ENCODE measurements around the gene GALK1.
"Not testable (repeated sequence)": the region's sequence is repeated elsewhere in the genome, so short reads cannot be mapped to it uniquely, and the experiment has no call there.

GALK1 gene

DNA sequence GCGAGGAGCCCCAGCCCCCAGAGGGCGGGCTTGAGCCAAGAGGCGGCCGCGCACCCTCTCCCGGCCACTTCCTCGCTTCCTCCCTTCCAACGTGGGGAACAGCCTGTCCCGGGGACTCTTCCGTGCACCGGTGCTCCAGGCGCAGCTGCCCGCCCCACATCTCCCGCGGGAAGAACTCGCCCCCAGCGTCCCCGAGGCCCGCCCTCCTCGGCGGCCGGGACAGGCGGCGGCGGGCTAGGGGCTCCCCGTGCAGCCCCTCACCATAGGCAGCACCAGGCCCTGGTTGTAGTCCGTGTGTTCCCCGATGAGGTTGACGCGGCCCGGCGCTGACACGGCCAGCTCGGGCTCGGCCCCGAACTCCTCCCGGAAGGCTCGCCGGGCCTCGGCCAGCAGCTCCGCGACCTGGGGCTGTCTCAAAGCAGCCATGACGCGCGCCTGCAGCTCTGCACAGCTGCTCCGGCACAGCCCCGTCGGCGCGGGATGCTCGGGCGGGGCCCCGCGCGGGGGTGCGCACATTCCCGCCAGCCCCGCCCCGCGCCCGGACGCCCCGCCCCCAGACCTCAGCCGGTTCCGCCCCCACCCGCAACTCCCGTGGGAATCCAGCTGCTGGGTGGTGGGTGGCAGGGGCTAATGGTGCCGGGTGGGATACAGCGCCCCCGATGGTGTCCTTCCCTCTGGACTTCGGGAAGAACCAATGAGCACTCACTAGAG lies at the start of gene GALK1:
GALK1 (minus strand) TSS at position 482 of the 711 bp plus-strand sequence; CDS start at position 426, 56 bp downstream.
- peak; percentile 20 for DNase-seq

DNA sequence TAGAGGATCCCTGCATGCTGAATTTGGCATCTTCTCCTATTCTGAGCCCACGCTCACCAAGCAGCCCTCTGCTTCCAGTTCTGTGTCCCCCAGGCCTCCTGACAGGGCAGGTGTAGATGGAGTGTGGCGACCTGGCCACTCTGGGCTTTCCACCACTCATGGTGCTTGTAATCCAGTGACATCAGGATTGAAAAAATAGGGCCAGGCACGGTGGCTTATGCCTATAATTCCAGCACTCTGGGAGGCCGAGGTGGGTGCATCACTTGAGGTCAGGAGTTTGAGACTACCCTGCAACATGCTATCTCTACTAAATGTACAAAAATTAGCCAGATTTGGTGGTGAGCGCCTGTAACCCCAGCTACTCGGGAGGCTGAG lies 49.0 kb upstream of the GALK1 start:
- DNase-seq: no peak

DNA sequence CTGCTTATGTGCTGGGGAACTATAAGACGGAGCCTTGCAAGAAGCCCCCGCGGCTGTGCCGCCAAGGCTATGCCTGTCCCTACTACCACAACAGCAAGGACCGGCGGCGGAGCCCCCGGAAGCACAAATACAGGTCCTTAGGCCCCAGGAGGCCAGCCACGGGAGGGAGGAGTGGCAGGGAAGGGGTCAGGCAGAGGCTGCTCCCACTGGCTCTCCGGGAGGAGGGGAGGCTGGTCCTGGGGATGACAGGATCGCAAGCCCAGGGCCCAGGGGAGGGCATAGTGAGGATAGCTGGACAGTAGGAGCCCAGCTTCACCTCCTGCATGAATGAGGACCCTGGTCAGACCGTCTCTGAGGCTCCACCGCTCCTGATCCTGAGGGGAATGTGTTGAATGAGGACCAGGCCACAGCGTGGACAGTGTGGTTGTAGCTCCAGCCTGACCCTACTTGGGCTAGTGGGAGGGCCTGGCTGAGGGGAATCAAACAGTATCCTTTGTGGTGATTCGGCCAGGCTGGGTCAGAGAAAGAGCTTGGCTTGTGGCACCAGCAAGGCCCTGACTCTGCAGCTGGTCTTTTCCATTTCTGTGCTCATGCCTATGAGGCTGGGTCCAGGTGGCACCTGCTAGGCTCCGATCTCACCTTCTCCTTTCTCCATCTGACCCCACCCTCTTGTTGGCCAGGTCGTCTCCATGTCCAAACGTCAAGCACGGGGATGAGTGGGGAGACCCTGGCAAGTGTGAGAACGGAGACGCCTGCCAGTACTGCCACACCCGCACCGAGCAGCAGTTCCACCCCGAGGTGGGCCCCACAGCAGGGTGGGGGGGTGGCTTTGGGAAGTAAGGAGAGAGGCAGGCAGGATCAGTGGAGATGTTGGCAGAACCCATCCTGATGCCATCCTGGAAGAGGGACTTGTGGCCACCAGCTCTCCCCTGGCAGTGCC lies 48.4 kb upstream of the GALK1 start:
- DNase-seq: no peak

DNA sequence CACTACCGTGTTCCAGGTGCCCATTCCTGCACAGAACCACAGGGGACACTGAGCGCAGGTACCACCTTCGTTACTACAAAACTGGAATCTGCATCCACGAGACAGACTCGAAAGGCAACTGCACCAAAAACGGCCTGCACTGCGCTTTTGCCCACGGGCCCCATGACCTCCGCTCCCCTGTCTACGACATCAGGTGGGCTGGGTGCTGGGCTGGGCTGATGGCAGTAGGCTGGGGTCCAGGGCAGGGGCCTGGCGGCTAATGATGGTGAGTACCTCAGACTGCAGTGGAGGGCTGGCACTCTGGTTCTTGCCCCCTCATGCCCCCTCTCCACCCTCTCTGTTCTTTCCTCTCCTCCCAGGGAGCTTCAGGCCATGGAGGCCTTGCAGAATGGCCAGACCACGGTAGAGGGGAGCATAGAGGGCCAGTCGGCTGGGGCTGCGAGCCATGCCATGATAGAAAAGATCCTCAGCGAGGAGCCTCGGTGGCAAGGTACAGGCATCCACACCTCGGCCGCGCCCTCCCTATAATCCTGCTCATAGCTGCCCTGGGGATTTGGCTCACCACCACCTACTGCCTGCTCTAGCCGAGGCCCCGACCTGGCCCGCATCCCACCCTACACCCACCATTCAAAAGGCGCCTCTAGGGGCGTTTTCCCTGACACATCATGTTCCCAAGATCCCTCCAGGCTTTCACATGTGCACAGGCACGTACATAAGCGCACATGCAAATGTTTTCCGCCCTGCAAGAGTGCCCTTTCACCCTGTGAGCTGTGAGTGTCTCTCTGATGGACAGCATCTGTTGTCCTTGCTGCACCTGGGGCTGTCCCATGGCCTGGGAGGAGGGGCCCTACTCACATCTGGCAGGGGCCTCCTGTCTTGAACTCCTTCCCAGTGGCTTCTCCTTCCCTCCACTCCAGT lies 47.4 kb upstream of the GALK1 start:
- DNase-seq: no peak

DNA sequence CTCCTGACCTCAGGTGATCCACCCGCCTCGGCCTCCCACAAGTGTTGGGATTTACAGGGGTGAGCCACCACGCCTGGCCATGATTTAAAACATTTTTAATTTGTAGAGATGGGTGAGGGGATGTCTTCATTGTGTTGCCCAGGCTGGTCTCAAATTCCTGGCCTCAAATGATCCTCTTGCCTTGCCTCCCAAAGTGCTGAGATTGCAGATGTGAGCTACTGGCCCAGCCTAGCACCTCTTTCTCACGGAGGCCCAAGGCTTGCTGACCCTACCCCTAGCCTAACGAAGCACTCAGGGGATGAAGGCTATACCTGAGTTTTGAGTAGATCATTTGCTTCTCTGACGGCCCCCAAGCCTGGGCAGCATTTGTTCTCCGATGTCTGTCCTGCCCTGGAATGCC lies 46.2 kb upstream of the GALK1 start:
- DNase-seq: no peak

DNA sequence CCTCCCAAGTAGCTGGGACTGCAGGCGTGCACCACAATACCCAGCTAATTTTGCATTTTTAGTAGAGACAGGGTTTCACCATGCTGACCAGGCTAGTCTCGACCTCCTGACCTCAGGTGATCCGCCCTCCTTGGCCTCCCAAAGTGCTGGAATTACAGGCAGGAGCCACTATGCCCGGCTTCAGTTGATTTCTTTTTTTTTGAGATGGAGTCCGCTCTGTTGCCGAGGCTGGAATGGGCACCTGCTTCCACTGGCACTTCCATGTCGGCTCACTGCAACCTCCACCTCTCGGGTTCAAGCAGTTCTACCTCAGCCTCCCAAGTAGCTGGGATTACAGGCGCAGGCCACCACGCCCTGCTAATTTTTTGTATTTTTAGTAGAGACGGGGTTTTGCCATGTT lies 45.8 kb upstream of the GALK1 start:
- not testable (repeated sequence) for DNase-seq

DNA sequence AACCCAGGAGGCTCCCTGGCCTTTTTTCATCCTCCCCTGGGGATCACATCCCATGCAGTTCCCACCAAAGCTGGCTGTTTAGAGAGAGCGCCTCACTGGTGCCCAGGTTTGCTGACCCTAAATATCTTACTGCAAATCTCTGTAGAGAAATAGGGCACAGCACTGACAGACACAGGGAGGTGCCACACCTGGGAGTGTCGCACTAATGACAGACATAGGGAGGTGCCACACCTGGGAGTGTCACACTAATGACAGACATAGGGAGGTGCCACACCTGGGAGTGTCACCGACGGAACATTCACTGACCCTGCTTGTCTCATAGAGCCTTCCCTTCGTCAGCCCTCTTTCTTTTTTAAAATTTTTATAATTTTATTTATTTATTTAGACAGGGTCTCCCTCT lies 45.2 kb upstream of the GALK1 start:
- no peak for DNase-seq

DNA sequence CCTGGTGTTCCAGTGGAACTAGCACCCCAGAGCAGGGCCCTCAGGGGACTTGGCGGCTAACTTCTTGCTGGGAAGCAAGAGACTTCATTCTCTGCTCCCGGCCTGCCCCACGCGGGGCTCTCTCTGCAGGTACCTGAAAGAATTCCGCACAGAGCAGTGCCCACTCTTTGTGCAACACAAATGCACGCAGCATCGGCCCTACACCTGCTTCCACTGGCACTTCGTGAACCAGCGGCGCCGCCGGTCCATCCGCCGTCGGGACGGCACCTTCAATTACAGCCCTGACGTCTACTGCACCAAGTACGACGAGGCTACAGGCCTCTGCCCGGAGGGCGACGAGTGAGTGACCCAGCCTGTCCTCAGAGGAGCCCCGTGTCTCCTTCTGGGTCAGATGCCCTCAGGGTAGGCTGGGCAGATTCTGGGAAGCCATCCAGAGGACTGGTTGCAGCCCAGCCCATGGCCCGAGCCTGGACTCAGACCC lies 44.7 kb upstream of the GALK1 start:
- DNase-seq: no peak

DNA sequence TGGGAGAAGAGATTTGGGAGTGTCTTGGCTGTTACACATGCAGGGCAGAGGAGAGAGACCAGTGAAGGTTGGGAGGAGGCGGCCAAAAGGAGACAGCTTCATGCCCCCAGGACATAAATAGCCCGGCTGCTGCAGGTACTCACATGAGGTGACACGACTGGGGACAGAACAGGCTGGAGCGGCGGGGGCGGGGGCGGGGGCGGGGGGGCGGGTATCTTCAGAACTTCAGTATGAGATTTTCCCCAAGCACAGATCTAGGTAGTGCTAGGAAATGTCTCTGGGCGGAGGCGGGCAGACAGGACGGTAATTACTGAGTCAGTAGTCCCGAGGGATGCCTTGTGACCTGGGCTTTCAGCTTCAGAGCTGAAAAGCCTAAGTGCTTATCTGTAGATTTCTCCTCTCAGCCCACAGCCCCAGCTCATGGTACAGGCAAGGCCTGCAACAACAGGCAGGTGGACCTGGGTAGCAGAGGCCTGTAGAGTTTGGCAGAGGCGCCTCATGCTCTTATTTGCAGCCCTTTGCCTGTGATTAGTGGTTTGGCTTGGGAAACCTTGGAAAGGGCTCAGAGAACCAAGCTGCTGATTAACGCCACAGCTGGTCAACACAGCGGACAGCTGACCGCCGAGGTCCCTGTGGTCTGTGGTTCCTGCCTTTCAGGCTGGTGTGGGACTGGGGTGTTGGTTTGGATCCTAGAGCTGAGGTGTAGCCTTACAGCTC lies 44.1 kb upstream of the GALK1 start:
- DNase-seq: no peak

DNA sequence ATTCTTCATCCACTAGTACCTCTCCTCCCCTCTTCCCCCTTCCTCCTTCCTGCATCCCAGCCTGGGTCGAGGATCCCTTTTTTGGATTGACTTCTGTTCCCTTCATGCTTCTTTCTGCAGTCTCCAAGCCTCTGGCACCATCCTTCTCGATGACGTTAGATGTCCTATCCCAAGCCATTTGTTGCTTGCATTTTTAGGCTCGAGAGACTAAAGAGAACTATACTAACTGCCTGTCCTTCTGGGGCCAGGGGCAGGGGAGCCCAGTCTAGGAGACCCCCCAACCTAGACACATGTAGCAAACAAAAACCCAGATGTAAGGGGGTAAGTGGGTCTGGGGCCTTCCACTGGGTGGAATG lies 43.5 kb upstream of the GALK1 start:
- no peak for DNase-seq

DNA sequence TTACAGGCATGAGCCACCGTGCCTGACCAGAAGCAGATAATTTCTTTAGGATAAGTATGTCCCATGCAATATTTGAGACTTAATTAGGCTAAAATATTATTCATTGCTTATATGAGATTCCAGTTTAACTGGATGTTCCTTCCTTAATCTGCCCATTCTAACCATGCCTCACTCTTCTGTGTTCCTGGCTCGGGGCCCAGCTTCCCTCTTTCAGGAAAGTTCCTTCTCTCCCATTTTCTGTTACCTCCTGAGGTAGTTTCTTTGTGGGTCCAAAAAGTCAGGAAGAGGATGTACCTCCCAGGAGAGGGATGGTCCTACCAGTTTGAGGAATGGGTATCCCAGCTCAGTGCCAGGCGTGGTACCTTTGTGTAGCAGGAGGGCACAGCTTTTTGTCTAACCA lies 42.9 kb upstream of the GALK1 start:
- DNase-seq: no peak

DNA sequence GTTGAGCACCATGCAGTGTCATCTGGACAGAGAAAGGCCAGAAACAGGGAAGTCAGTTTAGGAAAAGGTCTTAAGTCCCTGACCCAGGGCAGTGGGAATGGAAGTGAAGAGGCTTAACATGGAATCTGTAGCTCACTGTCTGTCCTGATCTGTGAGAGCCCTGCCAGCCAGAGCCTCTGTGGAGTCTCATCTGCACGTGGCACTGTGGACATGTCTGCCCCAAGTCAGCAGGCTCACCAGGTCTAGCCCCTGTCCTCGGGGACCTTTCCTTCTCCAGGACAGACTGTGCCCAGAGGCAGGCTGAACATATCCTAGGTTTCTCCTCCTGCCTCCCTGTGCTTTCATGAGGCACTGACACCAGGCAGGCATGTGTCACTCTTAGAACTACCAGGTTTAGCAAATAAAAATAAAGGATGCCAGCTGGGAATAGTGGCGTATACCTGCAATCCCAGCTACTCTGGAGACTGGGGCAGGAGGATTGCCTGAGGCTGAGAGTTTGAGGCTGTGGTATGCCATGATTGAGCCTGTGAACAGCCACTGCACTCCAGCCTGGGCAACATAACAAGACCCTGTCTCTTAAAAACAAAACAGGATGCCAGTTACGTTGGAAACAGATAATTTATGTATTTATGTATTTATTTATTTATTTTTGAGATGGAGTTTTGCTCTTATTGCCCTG lies 42.0 kb upstream of the GALK1 start:
- DNase-seq: no peak

DNA sequence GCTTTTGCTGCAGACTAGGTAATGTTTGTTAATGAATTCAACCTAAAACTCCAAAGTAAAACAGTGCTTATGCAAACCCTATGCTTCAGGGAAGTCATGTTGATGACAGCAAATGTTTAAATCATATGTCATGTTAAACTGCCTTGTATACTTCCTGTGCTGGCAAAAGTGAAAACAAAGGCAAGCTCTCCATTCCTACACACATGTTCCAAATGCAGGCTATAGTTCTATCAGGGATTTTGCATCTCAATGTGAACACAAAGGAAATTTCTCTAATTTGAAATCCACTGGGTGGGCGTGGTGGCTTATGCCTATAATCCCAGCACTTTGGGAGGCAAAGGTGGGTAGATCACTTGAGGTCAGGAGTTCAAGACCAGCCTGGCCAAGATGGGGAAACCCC lies 38.9 kb upstream of the GALK1 start:
- DNase-seq: no peak

DNA sequence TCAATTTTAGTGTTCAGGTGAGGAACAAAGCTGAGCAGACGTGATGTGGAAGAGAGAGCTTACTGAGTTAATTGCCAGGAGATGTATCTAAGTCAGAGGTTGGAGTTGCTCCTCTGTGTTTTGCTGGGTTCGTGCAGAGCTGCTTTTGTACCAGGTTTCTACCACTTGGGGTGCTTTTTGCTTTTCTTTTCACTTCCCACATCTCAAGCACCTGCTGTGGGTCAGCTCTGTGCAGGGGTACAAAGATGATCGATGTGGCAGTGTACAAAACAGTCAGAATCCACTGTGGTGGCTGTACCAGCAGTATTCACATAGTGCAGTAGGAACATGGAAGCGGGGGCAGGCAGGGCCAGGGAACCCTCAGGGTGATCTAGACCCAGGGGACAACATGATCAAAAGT lies 34.4 kb upstream of the GALK1 start:
- DNase-seq: no peak

DNA sequence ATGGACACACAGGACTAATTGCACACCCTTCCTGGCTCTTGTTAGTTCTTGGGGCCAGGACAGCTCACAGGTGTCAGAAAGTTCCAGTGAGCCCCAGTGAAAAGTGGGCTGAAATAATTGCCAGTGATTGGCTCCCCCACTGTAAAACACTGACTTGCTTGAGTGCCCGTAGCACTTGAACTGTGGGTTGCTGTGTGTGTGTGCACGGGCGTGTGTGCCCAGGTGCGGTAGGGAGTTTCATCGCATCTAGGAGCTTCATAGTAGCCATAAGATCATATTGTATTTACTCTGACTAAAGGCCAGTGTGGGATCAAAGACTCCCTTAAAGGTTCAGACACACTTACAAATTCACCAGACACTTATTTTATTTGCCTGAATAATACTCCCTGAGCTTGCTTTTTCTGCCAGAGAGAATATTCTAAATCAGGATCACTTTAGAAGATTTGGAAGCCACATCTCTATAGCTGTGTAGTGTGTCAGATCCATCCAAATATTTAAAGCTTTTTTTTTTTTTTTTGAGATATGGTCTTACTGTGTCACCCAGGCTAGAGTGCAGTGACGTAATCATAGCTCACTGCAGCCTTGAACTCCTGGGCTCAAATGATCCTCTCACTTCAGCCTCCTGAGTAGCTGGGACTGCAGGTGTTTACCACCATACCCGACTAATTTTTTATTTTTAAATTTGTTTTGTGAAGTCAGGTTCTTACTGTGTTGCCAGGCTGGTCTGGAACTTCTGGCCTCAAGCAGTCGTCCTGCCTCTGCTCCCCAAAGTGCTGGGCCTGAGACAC lies 31.0 kb upstream of the GALK1 start:
- no peak for DNase-seq

DNA sequence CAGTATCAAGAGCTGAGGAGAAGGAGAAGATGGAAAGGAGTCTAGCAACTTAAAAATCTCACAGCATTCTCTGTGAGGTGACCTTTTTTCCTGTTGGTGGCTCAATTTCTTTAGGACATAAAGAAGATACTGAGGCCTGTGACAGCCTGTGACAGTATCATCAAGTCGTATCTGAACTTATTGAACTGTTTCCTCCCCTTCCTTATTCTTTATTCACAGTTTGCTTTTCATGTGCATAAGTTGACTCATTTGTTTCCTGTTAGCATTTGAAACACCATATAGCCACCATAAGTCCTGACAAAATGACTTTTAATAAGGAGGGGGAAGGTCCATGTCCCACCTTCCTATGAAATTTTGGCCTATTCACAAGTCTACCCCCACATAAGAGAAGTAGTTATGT lies 28.5 kb upstream of the GALK1 start:
- no peak for DNase-seq

DNA sequence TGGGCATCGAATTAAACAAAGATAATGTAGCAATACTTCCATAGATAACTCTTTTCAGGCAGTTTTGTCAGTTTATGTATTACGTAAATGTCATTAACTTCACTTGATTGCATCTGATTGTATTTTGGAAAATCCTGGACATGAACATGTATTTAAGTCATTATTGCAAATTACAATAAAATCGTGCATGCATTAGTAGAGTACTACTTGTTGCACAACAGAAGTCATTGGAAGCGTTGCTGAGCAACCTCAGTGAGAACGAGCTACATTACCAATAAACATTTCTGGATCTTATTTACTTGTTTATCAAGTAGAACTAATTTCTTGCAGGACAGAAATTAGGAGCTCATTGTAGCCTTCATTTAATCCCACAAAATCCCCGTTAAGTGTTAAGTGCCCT lies 26.3 kb upstream of the GALK1 start:
- no peak for DNase-seq

DNA sequence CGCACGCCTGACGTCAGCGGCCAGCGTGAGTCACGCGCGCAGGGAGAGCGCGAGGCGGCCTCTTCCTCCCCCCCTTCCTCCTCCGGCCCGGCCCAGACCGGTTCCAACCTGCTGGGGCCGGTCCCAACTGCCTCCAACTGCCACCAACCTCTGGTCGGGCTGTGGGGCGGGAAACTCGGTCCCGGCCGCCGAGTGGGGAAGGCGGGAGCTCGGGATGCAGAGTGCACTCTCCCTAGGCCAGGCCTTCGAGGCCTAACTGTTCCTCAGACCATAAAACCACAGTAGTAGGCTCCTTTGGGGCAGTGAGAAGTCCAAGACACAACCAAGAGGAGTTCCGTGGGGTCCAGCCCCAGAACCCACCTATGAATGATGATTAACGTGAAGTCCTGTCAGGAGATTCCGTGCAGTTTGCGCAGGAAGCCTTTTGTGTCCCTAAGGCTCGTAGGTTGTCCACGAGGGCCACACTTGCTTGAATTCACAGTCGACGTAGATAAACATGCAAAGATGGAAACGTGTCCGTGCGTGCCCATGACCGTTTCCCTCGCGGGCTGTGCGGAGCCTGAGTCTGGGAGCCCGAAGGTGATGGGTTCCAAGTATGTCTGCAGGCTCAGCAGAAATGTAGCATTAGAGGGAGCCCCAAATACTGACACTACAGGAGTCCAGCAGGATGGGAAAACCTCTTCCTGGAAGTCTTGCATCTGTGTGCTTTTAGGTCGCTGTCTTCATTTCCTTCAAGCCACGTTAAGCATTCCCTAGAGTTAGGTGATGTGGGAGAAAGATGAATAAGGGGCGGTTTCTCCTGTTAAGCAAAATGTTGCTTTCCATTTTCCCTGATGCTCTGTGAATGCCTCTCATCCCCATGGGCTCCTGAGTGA lies 20.3 kb upstream of the GALK1 start:
- DNase-seq: peak; percentile 78

DNA sequence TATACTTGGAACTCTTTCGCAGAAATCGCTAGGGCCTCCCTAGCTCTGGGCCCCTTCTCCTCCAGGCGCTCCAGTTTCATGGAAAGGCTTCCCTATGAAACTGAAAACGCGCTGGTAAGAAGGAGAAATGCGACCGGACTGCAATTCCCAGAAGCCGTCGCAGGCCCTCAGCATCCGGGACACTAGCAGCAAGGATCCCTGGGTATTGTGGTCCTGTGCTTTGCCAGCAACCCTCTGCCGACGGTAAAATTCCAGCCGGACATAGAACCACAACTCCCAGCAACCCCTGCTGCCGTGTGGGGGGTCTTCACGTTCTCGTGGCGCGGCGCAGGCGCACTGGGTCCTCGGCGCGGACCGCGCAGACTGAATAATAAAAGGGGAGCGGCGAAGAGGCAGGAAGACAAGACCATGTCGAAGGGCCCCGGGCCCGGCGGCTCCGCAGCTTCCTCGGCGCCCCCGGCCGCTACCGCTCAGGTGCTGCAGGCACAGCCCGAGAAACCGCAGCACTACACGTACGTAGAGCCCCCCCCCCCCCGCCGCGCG lies 19.6 kb upstream of the GALK1 start, which contains the start of gene UNK:
UNK (plus strand) TSS at position 334 of the 543 bp plus-strand sequence; CDS start at position 409, 75 bp downstream.
- DNase-seq: peak; percentile 95

Data from NCI-H2029 (cell line).